ENCODE measurements around the gene TPPP3.

Gene TPPP3

DNA sequence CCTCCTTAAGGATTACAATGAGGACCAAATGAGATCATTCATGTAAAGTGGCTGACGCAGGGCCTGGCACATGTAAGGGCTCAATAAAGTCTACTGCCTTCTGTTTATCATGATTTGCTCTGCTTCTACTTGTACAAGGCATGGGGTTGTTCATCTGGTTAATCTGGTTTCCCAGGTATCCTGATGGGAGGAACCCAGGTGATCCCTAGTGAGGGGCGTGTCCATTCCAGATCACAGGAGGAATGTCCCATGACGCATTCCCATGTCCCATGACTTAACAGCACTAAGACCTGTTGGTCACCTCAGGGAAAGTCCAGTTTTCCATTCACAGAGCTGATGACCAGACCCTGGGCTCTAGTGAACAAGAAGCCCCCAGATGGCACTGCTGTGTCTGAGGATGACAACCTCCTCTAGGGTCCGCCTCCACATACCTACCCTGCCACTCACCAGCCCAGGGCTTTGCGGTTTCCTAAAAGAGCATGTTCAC lies 11.5 kb upstream of the TPPP3 start:
- no peak for DNase-seq (ENCODE audit: low read depth in 3 of 3)

DNA sequence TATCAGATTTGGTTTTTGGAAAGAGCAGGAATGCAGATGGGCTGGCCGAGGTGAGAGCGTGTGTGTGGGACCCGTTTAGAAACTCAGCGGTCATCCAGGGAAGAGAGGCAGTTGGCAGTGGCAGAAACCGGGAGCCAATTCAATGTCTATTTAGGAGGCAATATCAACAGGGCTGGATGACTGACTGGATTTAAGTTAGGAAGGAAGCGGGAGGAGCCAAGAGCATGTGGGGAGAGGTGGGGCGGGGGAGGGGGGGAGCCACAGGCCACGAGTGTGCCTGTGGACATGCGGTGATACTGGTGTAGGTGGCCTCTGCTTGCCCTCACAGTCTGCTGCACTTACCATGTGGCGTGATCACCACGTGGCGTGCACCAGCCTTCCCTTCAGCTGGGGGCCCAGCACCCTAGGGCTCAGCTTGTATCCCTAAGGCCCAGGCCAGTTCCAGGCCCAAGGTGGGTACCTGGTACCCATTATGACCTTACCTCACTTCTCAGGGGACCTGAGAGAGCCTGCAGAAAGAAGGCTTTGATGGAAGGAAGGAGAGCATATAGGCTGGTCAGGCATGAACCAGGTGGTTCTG lies 10.8 kb upstream of the TPPP3 start:
- no peak for DNase-seq (ENCODE audit: low read depth in 3 of 3)

DNA sequence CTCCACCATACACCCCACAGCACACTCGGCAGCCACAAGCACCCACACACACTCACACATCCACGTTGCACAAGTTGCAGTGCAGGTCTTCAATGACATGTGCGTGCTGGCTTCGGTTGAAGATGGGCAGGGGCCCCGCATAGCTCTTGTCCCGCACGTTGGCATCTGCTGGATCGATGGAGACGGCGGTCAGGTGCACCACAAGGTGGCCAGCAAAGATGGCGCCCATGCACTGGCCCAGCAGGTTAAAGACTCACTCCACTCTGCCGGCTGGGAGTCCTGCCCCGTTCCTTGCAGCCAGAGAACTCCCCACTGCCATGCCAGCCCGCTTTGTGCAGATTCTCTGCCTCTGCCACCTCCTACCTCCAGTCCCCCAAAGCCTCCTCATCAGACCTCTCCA lies 7.6 kb upstream of the TPPP3 start:
- no peak for DNase-seq (ENCODE audit: low read depth in 3 of 3)

DNA sequence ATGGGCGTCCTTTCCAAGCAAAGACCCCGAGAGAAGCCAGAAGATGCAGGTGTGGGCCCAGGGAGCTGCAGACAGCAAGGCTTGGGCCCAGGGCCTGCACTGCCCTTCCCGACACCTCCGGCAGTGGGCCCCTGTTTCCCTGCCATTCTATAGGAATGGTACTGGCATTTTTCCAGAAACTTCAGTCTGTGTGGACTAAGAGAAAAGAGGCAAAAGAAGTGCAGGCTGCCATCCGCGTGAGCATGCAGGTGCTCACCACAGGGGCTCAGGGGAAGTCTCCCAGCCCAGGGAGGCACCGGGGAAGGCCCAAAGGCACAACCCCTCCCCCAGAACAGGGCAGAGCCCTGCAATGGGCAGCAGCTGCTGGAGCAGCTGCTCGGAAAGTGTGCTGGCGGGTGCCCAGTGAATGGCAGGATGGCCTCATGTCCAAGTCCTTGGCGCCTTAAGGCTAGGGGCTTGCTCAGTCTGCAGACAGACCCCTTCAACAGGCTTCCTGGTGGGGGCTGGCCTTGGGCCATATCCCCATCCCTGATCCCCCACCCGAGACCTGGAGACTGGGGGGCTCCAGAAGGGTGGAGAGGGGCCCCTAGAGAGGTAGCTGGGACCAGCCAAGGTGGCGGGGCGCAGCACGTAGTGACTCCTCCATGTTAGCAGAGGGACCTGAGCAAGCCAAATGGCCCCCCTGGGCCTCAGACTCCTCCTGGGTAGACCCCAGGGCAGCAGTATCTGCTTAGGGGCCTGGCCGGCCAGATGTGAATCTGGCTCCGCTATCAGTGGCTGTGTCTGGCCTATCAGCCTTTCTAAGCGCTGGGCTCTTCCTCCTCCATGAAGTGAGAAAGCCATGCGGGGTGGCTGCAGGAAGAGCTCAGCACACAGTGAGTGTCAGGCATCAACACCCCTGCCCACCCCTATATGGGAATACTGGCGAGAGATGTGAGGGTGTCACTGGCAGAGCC lies 6.7 kb upstream of the TPPP3 start:
- no peak for DNase-seq (ENCODE audit: low read depth in 3 of 3)

DNA sequence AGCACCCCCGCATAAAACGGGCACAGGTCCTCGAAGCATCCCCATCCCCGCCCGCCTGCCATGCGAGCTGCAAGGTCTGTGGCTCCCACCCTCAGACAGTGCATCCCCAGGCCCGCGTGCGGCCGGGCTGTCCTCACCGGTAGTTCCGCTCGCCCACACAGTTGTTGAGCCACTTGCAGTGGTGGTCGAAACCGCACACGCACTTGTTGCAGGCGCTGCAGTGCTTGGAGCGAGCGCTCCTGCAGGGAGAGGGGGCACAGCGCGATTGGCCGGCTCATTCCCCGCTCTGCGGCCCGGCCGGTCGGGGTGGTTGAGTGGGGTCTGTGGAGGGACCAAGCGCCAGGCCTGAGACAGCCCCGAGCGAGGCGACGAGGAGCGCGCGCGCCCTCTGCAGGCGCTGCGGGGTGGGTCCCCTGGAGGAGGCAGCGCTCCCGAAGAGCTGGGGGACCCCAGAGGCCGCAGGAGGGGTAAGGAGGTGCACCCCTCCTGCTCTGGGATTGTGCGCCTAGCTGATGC lies 6.0 kb upstream of the TPPP3 start:
- peak; percentile 15 to 48 (median 24) for DNase-seq (ENCODE audit: low read depth in 3 of 3)

DNA sequence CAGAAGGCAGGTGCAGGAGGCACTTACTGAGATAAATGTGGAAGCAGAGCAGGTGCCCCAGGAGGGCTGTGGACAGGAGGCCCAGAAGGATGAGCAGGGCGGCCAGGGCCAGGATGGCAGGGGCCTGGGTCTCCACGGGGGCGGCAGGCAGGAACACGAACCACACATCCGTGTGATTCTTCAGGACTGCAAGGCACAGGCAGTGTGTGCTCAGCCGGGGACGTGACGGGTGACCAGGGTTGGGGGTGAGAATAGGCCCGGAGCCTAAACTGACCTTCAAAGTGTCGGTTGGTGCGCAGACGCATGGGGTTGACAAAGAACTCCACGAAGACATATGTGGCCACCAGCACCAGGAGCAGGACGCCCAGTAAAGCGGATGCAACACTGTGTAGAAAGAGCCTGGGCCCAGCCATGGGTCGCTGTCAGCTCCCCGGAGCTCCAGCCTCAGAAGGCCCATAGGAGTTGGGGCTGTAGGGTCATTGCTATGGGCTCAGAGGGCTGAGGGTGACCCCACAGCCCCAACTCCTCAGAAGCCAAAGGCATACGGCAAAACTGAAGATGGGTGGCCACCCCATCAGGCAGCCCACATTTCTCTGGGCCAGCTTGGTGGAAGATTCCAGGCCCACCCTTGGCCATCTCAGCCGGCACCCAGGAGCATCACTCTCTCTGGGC lies 5.4 kb upstream of the TPPP3 start:
- DNase-seq (ENCODE audit: low read depth in 3 of 3) = no peak

DNA sequence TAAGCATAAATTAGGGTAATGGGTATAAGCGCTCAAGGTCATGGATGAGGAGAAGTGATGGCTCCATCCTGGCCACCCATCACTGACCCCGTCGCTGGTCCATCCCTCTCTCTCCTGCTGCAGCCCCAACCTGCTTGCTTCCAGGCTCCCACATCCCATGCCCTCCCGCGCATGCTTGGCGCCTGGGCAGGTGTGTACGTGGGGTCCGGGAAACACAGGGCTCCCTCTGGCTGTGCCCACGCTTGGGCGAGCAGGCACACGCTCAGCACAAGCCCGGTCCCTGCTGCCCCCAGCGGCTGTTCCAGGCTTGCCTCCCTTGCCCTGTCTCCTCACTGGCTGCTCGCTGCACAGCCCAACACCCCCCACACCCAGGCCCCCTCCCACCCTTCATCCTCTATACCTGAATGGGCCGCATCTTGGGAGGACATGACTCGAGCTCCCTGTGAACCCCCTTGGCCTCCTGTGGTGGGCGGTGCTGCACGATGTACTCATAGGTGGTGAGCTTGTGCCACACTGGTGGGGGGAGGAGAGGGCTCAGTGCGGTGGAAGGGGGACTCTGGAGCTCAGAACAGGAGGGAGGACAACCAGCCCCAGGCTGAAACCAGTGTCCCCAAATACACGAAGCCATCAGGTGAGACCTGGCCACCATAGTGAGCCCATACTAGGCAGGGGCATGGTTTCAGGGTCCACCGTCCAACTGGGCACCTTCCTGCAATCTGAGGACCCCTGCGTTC lies 4.7 kb upstream of the TPPP3 start:
- DNase-seq (ENCODE audit: low read depth in 3 of 3) = no peak

DNA sequence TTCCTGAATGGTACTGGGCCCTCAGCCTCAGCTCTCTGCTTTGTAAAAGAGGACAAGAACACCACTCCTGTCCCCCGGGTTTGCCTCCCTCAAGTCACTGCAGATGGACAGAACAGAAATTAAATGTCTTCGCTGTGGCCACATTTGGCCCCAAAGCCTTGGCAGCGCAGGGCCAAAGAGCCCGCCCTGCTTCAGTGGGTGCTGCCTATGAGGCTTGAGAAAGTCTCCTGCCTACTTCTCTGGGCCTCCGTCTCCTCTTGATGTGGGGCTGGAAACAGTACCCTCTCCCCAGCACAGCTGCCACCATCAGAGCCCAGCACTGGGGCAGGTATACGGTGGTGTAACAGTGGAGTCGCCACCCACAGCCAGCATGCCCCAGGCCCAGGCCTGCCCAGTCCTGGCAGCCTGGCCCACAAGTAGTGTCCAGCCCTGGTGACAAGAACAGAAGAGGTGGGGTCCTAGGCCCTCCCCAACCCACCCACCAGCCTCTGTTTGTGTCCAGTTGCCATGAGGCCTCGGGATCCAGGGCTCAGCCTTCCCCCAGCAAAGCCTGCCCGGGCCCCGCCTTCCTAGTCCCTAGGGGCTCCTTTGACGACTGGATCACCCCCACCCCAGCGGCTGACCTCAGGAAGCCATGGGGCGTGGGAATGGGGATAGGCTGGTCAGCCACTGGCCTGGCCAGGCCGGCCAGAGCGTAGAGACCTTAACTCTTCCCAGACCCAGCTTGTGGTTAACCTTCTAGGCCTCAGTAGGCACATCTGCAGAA lies 3.9 kb upstream of the TPPP3 start:
- no peak for DNase-seq (ENCODE audit: low read depth in 3 of 3)

DNA sequence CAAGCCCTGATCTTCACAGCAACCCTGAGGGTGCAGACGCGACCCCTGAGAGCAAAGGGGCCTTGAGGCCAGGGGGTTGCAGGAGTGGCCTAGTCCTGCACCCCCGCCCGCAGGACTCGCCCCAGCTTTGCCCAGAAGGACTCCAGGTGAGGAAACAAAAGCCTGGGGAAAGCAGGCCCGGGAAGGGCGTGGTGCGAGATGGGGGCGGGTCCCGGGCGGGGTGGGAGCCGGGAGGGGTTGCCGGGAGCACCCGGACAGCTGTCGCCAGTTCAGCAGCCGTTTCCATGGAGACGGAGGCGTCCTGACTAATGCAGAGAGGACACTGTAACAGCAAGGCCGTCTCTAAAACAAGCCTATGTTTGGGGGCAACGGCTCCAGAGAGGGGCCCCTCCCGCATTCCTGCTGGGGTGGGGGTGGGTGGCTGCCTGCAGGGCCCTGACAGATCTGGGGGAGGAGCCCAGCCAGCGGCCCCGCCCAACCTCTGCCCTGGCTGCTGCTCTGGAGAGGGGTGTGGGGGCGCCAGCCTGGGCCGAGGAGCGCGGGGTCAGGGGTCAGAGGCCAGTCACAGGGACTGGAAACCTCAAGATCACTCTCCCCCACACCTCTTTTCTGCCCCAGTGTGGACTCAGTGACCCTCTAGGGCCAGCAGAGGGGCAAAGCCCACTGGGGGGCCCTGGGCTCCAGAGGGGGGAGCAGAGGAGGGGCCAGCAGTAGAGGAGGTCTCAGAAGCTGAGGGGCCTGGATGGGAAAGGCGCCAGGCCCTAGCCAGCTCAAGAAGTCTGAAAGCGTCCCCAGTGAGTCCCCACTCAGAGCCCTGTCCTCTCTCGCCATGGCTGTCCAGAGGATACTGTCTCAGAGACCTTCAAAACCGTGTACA lies 3.1 kb upstream of the TPPP3 start:
- no peak for DNase-seq (ENCODE audit: low read depth in 3 of 3)

DNA sequence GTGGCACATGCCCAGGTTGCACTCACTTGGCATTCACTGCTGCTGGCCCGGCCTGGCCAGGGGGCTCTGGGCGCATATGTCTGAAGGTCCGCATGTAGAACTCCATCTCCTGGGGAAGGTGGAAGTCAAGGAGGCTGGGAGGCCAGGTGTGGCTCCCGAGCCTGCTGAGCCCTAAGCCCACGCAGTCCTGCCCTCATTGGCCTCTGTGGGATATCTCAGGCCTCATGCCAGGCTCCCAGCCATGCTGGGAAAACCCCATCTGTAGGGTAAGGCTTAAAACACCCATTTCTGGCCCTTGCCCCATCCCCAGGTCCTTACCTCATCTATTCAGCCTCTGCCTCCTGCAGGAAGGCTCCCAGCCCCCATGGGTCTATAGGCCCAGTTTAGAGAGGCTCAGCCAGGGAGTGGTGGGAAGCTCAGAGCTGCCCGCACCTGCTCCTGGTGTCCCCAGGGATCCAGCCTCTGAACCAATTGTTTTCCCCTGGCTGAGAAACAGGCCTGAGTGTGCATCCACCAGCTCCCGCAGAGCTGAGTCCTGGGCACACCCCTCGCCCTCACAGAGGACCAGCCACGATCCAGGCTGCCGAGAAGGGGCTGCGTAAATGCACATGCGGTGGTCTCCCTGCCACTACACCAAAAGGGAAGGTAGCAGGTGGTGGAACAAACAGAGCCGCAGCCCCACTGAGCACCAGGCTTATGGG lies 2.3 kb upstream of the TPPP3 start:
- no peak for DNase-seq (ENCODE audit: low read depth in 3 of 3)

DNA sequence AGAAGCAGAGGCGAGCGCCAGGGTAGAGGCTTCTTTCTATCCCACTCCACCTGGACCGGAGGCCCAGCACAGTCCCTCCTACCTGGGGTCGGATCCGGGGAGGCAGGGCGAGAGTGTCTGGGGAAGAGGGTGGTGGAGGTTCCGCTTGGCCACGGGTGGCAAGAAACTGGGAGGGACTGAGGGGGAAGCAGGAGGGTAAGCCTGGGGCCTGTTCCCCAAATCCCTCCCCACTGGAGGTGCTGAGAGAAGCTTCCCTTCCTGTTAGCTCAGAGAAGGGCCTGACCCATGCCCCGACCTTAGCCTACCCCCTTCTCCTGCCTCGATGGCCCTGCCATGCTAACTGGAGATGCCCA lies 1.8 kb upstream of the TPPP3 start:
- no peak for DNase-seq (ENCODE audit: low read depth in 3 of 3)

DNA sequence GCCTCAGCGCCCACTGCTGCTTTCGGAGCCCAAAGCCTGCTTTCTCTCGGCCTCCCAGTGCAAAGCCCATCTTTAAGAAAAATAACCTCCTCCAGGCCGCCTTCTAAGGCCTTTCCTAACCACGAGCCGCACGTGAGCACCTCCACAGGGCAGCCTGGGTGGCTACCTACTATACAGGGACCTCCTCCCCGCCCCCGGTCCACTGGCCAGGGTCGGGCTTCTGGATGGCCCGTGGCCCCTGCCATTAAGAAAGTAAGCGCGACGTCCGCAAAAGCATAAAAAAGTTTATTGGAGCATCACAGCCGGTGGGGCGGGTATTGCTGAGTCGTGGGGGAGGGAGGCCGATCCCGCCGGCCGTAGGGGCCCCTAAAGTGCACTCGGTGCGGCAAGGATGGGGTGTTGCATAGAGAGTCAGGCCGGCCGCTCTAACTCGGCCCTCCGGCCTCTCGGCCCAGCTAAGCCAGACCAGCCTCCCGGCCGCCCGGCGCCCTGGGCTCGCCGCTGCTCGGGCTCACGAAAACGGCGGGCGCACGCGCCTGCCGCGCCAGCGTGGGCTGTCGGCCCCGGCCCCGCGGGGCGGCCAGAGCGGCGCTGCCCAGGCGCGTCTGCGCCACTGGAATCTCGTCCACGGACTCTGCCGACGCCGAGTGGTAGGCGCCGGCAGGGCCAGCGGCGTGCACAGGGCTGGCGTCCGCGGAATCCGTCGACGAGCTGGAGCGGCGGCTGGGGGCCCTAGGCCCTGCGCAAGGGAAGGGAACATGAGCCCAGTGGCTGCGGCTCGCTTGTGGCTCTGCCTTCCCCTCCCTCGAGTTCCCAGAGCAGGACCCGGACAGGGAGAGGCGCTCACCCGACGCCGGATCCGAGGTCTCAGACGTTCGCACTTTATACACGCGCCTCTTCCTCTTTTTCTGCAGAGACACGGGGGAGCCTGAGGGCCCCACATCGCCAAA lies 1.1 kb upstream of the TPPP3 start:
- DNase-seq (ENCODE audit: low read depth in 3 of 3) = no peak

DNA sequence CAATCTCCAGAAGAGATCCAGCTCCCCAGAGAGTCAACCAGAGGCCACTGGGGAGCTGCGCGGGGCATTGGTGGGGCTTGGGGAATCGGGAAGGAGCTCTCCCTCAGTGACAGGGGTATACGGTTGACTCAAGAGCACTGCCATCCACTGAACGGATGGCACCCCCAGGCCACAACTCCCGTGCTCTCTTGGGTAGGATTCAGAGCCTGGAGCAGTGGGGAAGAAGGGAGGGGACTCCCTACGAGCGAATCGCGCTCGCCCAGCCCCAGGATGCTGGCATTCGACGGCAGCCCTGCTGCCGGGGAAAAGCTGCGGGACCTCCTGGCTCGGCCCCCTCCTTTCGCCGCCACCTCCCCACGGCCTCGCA lies 473 bp upstream of the TPPP3 start:
- no peak for DNase-seq (ENCODE audit: low read depth in 3 of 3)

DNA sequence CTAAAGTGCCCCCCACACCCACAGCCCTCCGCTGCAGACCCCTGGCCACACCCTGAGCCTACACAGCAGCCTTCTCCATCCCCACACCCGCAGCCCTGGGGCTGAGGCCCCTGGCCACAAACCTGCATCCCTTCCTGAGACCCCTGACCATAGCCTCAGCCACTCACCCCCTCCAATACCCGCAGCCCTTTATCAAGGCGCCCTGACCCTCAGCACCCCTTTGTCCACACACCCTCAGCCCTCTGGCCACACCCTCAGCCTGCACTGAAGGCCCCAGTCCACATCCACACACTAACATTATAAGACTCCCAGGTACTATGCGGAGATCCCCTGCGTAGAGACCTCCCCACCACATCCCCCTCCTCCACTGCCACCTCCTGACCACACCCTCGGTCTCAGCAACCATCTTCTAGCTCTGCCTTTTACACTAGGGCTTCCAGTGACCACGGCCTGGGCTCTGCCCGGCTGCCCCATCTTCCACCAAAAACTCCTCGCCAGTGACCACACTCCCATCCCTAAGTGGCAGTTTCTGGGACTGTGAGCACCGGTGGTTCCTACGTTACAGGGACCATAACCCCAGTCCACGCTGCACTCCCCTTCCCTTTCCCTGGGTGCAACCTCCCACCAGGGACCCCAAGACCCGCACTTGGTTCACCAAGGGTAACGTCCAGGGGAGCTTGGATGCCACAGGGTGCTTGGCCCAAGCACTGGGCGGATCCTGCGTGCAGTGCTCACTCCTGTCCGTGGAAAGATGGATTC lies 818 bp downstream of the TPPP3 start:
- DNase-seq (ENCODE audit: low read depth in 3 of 3) = no peak

DNA sequence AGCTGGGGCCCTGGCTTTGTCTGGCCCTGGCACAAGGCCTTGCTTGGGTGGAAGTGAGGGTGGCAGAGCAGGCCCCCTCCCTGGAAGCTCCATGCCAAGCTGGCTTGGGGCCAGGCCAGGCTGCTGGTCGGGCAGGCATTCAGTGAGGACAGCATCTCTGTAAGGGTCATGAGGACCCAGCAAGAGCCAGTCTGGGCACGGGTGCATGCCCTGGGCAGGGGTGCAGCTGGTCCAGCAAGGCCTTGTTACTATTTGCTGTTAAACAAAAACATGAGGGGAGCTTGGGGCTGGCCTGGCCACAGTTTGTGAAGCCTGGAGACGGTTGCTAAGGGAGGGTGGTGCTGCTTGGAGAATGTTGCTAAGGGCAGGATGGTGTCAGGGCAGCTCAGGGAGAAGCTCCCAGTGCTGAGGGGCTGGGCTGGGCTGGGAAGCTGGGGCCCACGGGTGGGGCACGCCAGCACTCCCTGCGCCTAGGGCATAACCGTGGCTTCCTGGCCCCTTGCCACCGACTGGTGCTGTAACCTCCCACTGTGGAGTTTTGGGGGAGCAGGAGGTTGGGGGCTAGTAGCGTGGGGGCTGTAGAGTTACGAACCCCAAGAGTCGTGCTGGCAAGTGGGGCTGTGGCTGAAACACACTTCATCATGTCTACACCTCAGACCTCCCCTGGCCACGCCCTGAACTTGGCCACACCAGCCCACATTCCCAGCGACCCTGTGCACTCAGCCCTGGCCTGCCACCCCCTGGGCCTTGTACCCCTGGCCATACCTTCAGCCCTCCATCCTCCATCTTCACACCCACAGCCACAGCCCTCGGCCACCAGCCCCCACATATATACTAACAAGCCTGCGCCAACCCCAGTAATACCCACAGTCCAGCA lies 1.6 kb downstream of the TPPP3 start:
- no peak for DNase-seq (ENCODE audit: low read depth in 3 of 3)

DNA sequence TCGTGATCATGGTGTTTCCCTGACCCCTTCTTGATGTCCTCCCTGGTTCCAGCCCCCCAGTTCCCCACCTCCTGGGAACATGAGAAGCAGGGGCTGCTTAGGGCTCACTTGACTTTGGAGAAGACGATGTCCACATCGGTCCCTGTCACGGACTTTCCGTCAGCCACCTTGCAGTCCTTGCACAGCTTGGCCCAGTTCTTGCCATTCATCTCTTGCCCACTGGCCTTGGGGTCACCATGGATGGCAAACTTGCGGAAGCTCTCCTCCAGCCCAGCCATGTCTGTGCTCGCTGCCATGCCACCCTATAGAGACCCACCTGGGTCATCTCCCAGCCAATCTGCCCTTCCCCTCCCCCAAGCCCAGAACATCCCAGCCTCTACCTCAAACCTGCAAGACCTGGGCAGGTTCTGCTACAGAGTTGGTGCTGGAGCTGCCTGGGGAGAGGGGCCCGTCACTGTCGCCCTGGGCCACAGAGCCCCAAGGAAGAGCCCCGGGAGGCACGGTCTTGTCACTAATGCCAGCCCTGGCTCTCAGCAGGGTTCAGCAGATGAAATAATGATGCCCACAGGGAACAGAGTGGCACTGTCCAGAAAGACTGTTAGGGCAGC lies 2.4 kb downstream of the TPPP3 start:
- DNase-seq (ENCODE audit: low read depth in 3 of 3) = no peak
